MM.1S (cell line): ENCODE data around the gene MOB3B.

Experiments used
- DNase-seq: peaks from one replicate; pipeline ENCODE4 v3.0.0-alpha.2; 2015
- H2AFZ ChIP-seq: fragments of 300-600 bp; sonication (generic); 2 replicates; pipeline ENCODE4 v1.6.0; 2016; ENCODE audit warnings: antibody characterized with exemption, low read length
- H3F3A ChIP-seq: fragments of 300-600 bp; sonication (generic); 2 replicates; pipeline ENCODE4 v1.6.1; 2016; ENCODE audit warnings: mild to moderate bottlenecking, antibody characterized with exemption, low read length, moderate library complexity, mixed read lengths; ENCODE audit not compliant: insufficient read depth
- H3K27ac ChIP-seq: fragments of 300-600 bp; sonication (generic); 2 replicates; pipeline ENCODE4 v1.5.1; 2016; ENCODE audit warnings: mild to moderate bottlenecking, low read length
- H3K27me3 ChIP-seq: fragments of 300-600 bp; sonication (generic); replicated peaks from 2 replicates; pipeline ENCODE4 v1.6.0; 2016; ENCODE audit warnings: low read length; ENCODE audit not compliant: insufficient read depth
- H3K36me3 ChIP-seq: fragments of 300-600 bp; sonication (generic); replicated peaks from 2 replicates; pipeline ENCODE4 v1.6.1; 2016; ENCODE audit warnings: mild to moderate bottlenecking, low read length, mixed read lengths; ENCODE audit not compliant: insufficient read depth
- H3K4me1 ChIP-seq: fragments of 300-600 bp; sonication (generic); 2 replicates; pipeline ENCODE4 v1.6.1; 2016; ENCODE audit warnings: low read length, mixed read lengths
- H3K4me2 ChIP-seq: fragments of 300-600 bp; sonication (generic); 2 replicates; pipeline ENCODE4 v1.6.0; 2016; ENCODE audit warnings: low read depth, low read length
- H3K4me3 ChIP-seq: fragments of 300-600 bp; sonication (generic); 2 replicates; pipeline ENCODE4 v1.5.1; 2016; ENCODE audit warnings: low read length, mixed read lengths
- H3K79me2 ChIP-seq: fragments of 300-600 bp; sonication (generic); 2 replicates; pipeline ENCODE4 v1.6.1; 2016; ENCODE audit warnings: mixed run types, low read length, mixed read lengths
- H3K9ac ChIP-seq: fragments of 300-600 bp; sonication (generic); 2 replicates; pipeline ENCODE4 v1.6.1; 2016; ENCODE audit warnings: low read length, mixed read lengths
- H3K9me2 ChIP-seq: fragments of 300-600 bp; sonication (generic); replicated peaks from 2 replicates; pipeline ENCODE4 v1.6.1; 2016; ENCODE audit warnings: mild to moderate bottlenecking, low read length, mixed read lengths; ENCODE audit not compliant: insufficient read depth
- H3K9me3 ChIP-seq: fragments of 300-600 bp; sonication (generic); replicated peaks from 2 replicates; pipeline ENCODE4 v1.6.1; 2016; ENCODE audit warnings: mild to moderate bottlenecking, low read length, mixed read lengths; ENCODE audit not compliant: insufficient read depth
- H4K20me1 ChIP-seq: fragments of 300-600 bp; sonication (generic); 2 replicates; pipeline ENCODE4 v1.6.1; 2016; ENCODE audit warnings: mild to moderate bottlenecking, low read length, moderate library complexity, mixed read lengths; ENCODE audit not compliant: insufficient read depth
- EZH2 ChIP-seq: fragments of 300-600 bp; sonication (generic); optimal IDR thresholded peaks from 2 replicates; pipeline ENCODE3; 2017; ENCODE audit warnings: low read depth, mild to moderate bottlenecking, antibody characterized with exemption, low read length, mixed read lengths
- EZH2phosphoT487 ChIP-seq: fragments of 300-600 bp; sonication (generic); IDR thresholded peaks from 2 replicates; pipeline ENCODE4 v1.6.1; 2018; ENCODE audit warnings: antibody characterized with exemption, low read length
- TF ChIP-seq, protein P1 (sequence below): fragments of 300-600 bp; sonication (generic); IDR thresholded peaks from 2 replicates; pipeline ENCODE4 v1.5.1; 2016; ENCODE audit warnings: antibody characterized with exemption, low read length, mixed read lengths

Gene MOB3B

DNA sequence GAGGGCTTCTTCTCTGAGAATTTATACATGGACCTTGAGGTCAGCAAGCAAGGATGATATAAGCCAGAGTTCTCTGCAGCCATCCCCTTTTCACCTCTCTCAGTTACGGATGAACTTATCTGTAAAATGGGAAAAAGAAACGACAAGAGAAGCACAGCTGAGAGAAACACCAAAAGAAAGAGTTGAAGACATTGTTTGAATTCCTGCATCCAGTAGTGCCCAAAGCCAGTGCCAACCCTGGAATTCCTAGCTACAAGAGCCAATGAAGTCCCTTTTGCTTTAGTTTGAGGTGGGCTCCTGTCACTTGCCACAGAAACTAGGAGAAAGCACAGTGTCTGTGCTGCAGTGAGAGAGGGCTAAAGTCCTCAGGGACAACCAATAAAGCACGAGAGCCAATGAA lies 6.6 kb upstream of the MOB3B start:
- Histone ChIP-seq H3F3A (no peaks in the 10 kb centered on the region), H3K9ac (no peak overlapping the region), H3K4me3 (no peak overlapping the region), H3K9me2 (no peaks in the 10 kb centered on the region), H3K4me2 (no peak overlapping the region), H3K27me3 (no peaks in the 10 kb centered on the region), H3K36me3 (no peaks in the 10 kb centered on the region), H3K4me1 (no peaks in the 10 kb centered on the region), H2AFZ (no peak overlapping the region), H3K9me3 (no peaks in the 10 kb centered on the region), H4K20me1 (no peaks in the 10 kb centered on the region), H3K79me2 (no peaks in the 10 kb centered on the region), H3K27ac (no peak overlapping the region)
- TF ChIP-seq, protein P1, sequence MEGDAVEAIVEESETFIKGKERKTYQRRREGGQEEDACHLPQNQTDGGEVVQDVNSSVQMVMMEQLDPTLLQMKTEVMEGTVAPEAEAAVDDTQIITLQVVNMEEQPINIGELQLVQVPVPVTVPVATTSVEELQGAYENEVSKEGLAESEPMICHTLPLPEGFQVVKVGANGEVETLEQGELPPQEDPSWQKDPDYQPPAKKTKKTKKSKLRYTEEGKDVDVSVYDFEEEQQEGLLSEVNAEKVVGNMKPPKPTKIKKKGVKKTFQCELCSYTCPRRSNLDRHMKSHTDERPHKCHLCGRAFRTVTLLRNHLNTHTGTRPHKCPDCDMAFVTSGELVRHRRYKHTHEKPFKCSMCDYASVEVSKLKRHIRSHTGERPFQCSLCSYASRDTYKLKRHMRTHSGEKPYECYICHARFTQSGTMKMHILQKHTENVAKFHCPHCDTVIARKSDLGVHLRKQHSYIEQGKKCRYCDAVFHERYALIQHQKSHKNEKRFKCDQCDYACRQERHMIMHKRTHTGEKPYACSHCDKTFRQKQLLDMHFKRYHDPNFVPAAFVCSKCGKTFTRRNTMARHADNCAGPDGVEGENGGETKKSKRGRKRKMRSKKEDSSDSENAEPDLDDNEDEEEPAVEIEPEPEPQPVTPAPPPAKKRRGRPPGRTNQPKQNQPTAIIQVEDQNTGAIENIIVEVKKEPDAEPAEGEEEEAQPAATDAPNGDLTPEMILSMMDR: no peak
- TF ChIP-seq EZH2phosphoT487: no peak
- TF ChIP-seq EZH2: no peak
- DNase-seq: no peak

DNA sequence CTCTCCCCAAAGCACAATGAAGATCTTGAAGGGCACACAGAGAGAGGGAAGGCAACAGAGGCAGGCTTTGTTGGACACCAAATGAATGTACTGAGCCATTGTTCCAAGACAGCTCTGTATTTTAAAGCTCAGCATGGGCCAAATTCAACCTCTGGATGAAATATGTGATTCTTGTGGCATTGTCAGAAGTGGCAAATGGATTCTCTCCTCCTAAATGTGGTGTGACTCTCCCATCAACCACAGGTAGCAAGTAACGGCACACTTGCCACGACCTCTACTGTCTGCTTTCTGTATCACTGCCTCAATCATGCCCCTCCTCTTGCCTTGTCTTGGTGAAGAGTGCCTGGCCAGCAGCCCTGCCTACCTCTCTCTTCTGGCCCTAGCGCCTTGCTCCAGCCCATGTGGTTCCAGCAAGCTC lies 6.1 kb upstream of the MOB3B start:
- H3K4me1 ChIP-seq: no peaks in the 10 kb centered on the region
- no peaks in the 10 kb centered on the region for H3F3A ChIP-seq
- no peak overlapping the region for H3K4me2 ChIP-seq
- no peak overlapping the region for H3K27ac ChIP-seq
- DNase-seq: no peak
- H3K79me2 ChIP-seq: no peaks in the 10 kb centered on the region
- no peak overlapping the region for H3K4me3 ChIP-seq
- H2AFZ ChIP-seq: no peak overlapping the region
- no peaks in the 10 kb centered on the region for H3K9me2 ChIP-seq
- no peaks in the 10 kb centered on the region for H3K27me3 ChIP-seq
- H3K9me3 ChIP-seq: no peaks in the 10 kb centered on the region
- H3K36me3 ChIP-seq: no peaks in the 10 kb centered on the region
- H3K9ac ChIP-seq: no peak overlapping the region
- no peaks in the 10 kb centered on the region for H4K20me1 ChIP-seq
- TF ChIP-seq, protein P1: 0 out of 2 replicates have a peak, but pooled peaks have one; percentile 13
- no peak for TF ChIP-seq EZH2phosphoT487

DNA sequence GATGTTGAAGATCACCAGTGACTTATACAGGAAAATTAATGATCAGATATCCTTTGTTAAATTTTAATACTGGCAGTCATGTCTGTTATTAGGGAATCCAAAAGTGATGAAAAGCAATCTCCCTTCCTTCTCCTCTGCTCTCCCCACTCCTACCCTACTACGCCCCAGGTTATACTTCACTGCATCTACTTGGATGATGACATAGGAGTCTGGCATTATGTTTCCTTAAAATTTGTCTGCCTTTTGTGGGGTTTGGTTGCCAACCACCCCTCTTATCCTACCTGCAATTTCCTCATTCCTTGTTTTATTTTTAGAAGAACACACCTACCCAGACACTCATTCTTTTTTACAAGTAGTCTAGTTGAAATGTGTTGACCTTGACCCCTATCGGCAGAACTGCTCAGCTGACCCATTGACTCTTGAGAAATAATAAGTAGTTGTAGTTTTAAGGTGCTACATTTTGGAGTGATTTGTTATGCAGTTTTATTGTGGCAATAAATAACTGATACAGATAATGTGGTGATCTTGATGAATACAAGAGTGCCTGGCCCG lies 5.1 kb upstream of the MOB3B start:
- Histone ChIP-seq H3K9ac (no peak overlapping the region), H3K4me2 (no peak overlapping the region), H2AFZ (no peak overlapping the region), H4K20me1 (no peaks in the 10 kb centered on the region), H3K36me3 (no peaks in the 10 kb centered on the region), H3K4me3 (no peak overlapping the region), H3K9me2 (no peaks in the 10 kb centered on the region), H3K79me2 (no peaks in the 10 kb centered on the region), H3K27ac (no peak overlapping the region), H3F3A (no peaks in the 10 kb centered on the region), H3K9me3 (no peaks in the 10 kb centered on the region), H3K4me1 (no peaks in the 10 kb centered on the region), H3K27me3 (no peaks in the 10 kb centered on the region)
- no peak for DNase-seq
- TF ChIP-seq EZH2phosphoT487: no peak
- no peak for TF ChIP-seq EZH2
- TF ChIP-seq, protein P1: no peak
